Measurements from ENCODE around the gene CAMK1D. TPM values are rescaled to one million over a fixed set of nuclear protein-coding genes. Genes with fewer than 3 reads are reported as not detected.

Gene CAMK1D
- polyA plus RNA-seq, 1 of the 3 experiments (the other 2 are of a cell fraction) = 4.1 TPM

- Histone ChIP-seq H3K27me3 (ENCODE audit: insufficient read depth) (no peaks in the 10 kb centered on the region), H3K9me3 (no peaks in the 10 kb centered on the region), H3F3A (replicated peaks; ENCODE audit: insufficient read depth) (no peaks in the 10 kb centered on the region), H2AFZ (ENCODE audit: low read depth) (no peak overlapping the region), H3K36me3 (replicated peaks in 1 of 2; ENCODE audit: control insufficient read depth in 1 of 2, insufficient read depth in 2 of 2, low read length in 1 of 2) (no peaks in the 10 kb centered on the region), H3K9me2 (no peaks in the 10 kb centered on the region), H3K9ac (no peak overlapping the region), H4K20me1 (ENCODE audit: insufficient read depth) (no peaks in the 10 kb centered on the region), H3K4me1 (ENCODE audit: control insufficient read depth in 1 of 2, insufficient read depth in 2 of 2, low read depth in 1 of 2, low read length in 1 of 2) (peaks cover 0 to 16% of the 10 kb centered on the region in 2 experiments; a peak in 1 of 4 replicates), H3K27ac (ENCODE audit: low read depth in 2 of 2, low read length in 1 of 2) (no peak overlapping the region; a peak in 1 of 4 replicates), H3K4me3 (ENCODE audit: low read depth in 2 of 2, low read length in 1 of 2) (no peak overlapping the region), H3K4me2 (no peak overlapping the region), H3K79me2 (ENCODE audit: insufficient read depth) (no peaks in the 10 kb centered on the region)
- WGBS (ENCODE audit: low lambda C conversion rate) = 70% methylated on average over 10 of the region's 12 CpGs
- DNase-seq = peak; percentile 36
- TF ChIP-seq EP300 (IDR thresholded peaks at IDR 0.05; ENCODE audit: borderline replicate concordance in 1 of 2, low read depth in 1 of 2, low read length in 1 of 2) (peak in 1 of 2 experiments; percentile 15; a peak in 1 of 4 replicates), ZBTB33 (IDR thresholded peaks at IDR 0.05; ENCODE audit: borderline replicate concordance, low read depth) (no peak), GATA2 (CRISPR knock-in tag; IDR thresholded peaks at IDR 0.05) (peak; percentile 62), ELF1 (IDR thresholded peaks at IDR 0.05) (no peak)
- POLR2A ChIA-PET = no interaction called here
- CTCF ChIA-PET = interaction anchor here (1.0 to 5.4 kb wide), 6 partner anchors 11 to 269 kb away, joined by 3 to 28 read pairs (median 4); no protein-coding TSS in a partner anchor
Observed at GRCh38 chr10:12806228-12807095, 457.1 kb downstream of the CAMK1D start.

- Histone ChIP-seq H3K79me2 (ENCODE audit: insufficient read depth) (no peaks in the 10 kb centered on the region), H3K9ac (no peak overlapping the region), H3K9me2 (no peaks in the 10 kb centered on the region), H3K9me3 (no peaks in the 10 kb centered on the region), H3K27ac (ENCODE audit: low read depth in 2 of 2, low read length in 1 of 2) (no peak overlapping the region; a peak in 1 of 4 replicates), H4K20me1 (ENCODE audit: insufficient read depth) (no peaks in the 10 kb centered on the region), H3K4me1 (ENCODE audit: control insufficient read depth in 1 of 2, insufficient read depth in 2 of 2, low read depth in 1 of 2, low read length in 1 of 2) (peaks cover 0 to 16% of the 10 kb centered on the region in 2 experiments; a peak in 1 of 4 replicates), H3F3A (replicated peaks; ENCODE audit: insufficient read depth) (no peaks in the 10 kb centered on the region), H3K27me3 (ENCODE audit: insufficient read depth) (no peaks in the 10 kb centered on the region), H3K36me3 (replicated peaks in 1 of 2; ENCODE audit: control insufficient read depth in 1 of 2, insufficient read depth in 2 of 2, low read length in 1 of 2) (no peaks in the 10 kb centered on the region), H3K4me3 (ENCODE audit: low read depth in 2 of 2, low read length in 1 of 2) (no peak overlapping the region), H3K4me2 (no peak overlapping the region), H2AFZ (ENCODE audit: low read depth) (no peak overlapping the region)
- CTCF ChIA-PET = interaction anchor here (0.9 to 5.4 kb wide), 6 partner anchors 10 to 268 kb away, joined by 3 to 28 read pairs (median 4); no protein-coding TSS in a partner anchor
- WGBS (ENCODE audit: low lambda C conversion rate) = 80% methylated on average over 9 of the region's 10 CpGs
- peak; percentile 40 for DNase-seq
- POLR2A ChIA-PET = no interaction called here
- TF ChIP-seq RCOR1 (IDR thresholded peaks at IDR 0.05; ENCODE audit: low read length) (no peak), RFX5 (IDR thresholded peaks at IDR 0.05; ENCODE audit: low read length) (no peak), TAF1 (IDR thresholded peaks at IDR 0.05; ENCODE audit: borderline replicate concordance, low read depth, low read length) (no peak), MAX (IDR thresholded peaks at IDR 0.05; ENCODE audit: low read depth) (no peak), SIN3A (IDR thresholded peaks at IDR 0.05; ENCODE audit: borderline replicate concordance, low read depth, low read length) (no peak), FOXJ3 (CRISPR knock-in tag; IDR thresholded peaks at IDR 0.05) (no peak), SMC3 (IDR thresholded peaks at IDR 0.05; ENCODE audit: low read depth, low read length) (no peak), CTCF (IDR thresholded peaks at IDR 0.05) (no peak), NFIC (IDR thresholded peaks at IDR 0.05; ENCODE audit: borderline replicate concordance) (no peak), PBX3 (IDR thresholded peaks at IDR 0.05) (no peak), GABPA (IDR thresholded peaks at IDR 0.05; ENCODE audit: low read depth) (no peak), MEF2A (IDR thresholded peaks at IDR 0.05; ENCODE audit: borderline replicate concordance, low read depth) (no peak), USF2 (IDR thresholded peaks at IDR 0.05; ENCODE audit: borderline replicate concordance, low read depth, low read length) (no peak), IRF3 (IDR thresholded peaks at IDR 0.05; ENCODE audit: low read depth, low read length) (no peak)
Observed at GRCh38 chr10:12807096-12807755, 457.9 kb downstream of the CAMK1D start.

Data from SK-N-SH (cell line).